ENCODE data around the gene TAF4. TPM values are rescaled to one million over a fixed set of nuclear protein-coding genes. Genes with fewer than 3 reads are reported as not detected.

TAF4 gene
- total RNA-seq, 1 experiment from 2014 or later = 6.1 TPM

Small RNA genes within 50 kb of the gene (small RNA-seq; reads per million reads assigned to genes)
- not detected for gene MIR3195

Other genes with a start within 250 kb of the TAF4 start
- 35.6 and 39.7 TPM in 2 replicates for gene LSM14B, start 56.6 kb upstream of the TAF4 start, total RNA-seq (2014; rRNA removed; shearing (Covaris generic))
- gene PSMA7, start 77.5 kb upstream of the TAF4 start, total RNA-seq (2014; rRNA removed; shearing (Covaris generic)) = 550 and 564 TPM in 2 replicates
- 12.8 and 13.0 TPM in 2 replicates for gene SS18L1, start 77.9 kb upstream of the TAF4 start, total RNA-seq (2014; rRNA removed; shearing (Covaris generic))
- gene MTG2, start 117.1 kb upstream of the TAF4 start, total RNA-seq (2014; rRNA removed; shearing (Covaris generic)) = 36.8 and 39.1 TPM in 2 replicates
- gene HRH3, start 154.4 kb upstream of the TAF4 start, total RNA-seq (2014; rRNA removed; shearing (Covaris generic)) = not detected in 2 replicates
- 13.4 and 17.6 TPM in 2 replicates for gene OSBPL2, start 172.6 kb upstream of the TAF4 start, total RNA-seq (2014; rRNA removed; shearing (Covaris generic))
- gene ADRM1, start 237.1 kb upstream of the TAF4 start, total RNA-seq (2014; rRNA removed; shearing (Covaris generic)) = 450 and 452 TPM in 2 replicates